ENCODE data around the gene UQCR11.
"Not testable (repeated sequence)": the region's sequence is repeated elsewhere in the genome, so short reads cannot be mapped to it uniquely, and the experiment has no call there.

Gene UQCR11

DNA sequence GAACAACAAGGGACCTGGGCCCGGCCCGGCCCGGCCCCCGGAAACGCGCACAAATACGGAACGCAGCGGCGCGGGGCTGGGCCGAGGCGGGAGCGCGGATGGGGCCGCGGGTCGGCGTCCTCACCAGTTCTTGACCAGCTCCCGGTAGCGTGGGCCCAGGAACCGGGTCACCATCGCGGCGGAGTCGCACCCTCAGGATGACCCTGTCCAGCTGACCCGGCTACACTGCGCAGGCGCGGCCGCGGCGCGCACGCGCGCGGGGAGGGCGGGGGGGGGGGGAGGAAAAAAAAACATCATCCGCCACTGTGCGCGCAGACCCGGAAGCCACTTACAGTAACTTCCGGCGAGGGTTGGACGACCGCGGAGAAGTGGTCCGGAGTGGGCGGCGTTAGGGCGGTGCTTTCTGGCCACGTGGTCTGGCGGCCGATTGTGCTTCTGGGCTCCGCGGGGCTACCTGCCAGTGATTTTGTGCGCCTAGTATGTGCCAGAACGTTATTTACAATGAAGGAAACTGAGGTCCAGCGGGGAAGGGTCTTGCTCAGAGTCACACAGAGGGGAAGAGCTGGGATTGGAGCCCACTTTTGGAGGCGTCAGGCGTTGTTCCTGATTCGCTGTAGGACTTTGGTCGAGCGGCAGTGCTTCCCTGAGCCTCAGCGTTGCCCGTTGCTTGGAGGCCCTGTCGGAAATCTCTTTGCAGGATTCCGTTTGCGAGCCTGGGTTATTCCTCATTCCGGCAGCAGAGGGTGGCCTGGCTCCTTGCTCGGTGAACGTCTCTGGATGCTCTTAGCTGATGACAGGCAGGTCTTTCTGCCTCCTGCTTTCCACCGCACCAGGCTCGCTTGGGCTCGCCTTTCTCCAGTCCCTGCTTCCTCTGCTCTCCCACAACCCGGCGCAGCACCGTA lies at the start of gene UQCR11:
UQCR11 (minus strand) TSS at position 227 of the 902 bp plus-strand sequence; CDS start at position 174, 53 bp downstream.
- peak; percentile 85 for DNase-seq (ENCODE audit: low read depth, low spot score)

DNA sequence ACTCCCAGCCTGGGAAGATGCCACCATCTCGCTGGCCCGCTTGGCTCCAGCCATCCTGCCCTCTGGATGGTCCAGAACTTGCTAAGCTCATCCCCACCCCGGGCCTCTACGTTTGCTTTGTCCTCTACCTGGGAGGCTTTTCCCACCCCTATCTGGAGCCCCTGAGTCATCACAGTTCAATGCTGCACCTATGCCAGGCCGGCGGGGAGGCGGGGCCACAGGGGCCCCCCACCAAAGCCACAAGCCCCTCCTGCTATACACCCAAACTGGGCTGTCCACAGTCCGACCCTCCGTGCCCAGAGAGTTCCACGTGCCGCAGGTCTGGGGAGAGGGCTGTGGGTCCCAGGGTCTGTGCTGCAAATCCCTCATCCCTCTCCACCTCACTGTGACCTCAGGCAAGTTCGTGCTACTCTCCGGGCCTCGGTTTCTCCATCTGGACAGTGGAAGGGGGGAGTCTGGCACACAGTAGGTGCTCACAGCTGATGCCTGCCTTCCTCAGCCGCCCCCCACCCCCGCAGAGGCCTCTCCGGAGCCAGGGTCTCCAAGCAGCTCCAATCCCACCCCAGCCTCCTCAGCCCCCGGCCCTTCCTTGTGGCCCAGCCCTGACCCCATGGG lies 49.0 kb upstream of the UQCR11 start:
- DNase-seq (ENCODE audit: low read depth, low spot score) = no peak

DNA sequence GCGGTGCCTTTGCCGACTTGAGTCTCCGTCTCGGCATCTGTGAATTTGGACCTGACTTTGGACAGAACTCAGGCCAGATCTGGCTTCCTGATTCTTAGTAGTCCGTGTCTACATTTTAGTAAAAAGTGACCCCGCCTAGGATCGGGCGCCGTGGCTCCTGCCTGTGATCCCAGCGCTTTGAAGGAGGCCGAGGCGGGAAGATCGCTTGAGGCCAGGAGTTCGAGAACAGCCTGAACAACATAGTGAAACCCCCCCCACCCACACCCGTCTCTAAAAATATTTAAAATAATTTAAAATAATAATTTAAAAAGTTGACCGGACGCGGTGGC lies 48.0 kb upstream of the UQCR11 start:
- DNase-seq (ENCODE audit: low read depth, low spot score) = no peak

DNA sequence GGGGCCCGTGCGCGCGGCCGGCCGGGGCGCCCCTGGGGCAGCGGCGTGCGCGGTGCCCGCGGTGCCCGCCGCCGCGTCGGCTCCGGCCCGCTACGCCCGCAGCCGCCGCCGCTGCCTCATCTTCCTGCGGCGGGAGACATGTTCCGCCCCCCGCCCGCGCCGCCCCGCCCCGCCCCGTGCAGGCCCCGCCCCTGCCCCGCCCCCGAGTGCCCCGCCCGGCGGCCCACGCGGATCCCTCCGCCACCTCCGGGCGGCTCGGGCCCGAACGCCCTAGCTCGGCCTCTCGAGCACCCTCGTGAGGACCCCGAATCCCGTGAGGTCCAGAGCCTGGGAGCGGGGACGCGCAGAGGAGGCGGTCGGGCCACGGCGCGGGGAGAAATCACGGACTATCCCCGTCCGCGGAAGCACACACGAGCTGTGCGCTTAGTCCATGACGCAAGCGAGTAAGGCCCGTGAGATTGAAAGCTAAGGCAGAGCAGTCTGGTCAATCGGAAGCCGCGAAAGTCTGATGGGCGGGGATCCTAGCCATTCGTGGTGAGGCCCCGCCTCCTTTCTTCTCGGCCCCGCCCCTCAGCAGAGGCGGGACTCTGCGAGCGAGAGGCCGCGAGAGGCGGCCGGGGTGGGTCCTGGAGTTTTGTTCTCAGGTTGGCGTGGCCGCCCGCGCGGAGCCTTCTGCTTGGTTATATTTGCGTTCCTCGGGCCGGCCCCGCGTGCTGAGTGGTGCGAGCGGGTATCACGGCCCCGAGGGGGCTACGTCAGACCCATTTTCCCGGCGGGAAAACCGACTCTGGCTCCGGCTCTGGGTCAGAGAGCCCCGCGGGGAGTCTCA lies 47.4 kb upstream of the UQCR11 start, which contains the start of gene TCF3:
TCF3 (minus strand) TSS at position 145 of the 829 bp plus-strand sequence. CDS start 2,367 bp downstream, outside the sequence.
- peak; percentile 98 for DNase-seq (ENCODE audit: low read depth, low spot score)

DNA sequence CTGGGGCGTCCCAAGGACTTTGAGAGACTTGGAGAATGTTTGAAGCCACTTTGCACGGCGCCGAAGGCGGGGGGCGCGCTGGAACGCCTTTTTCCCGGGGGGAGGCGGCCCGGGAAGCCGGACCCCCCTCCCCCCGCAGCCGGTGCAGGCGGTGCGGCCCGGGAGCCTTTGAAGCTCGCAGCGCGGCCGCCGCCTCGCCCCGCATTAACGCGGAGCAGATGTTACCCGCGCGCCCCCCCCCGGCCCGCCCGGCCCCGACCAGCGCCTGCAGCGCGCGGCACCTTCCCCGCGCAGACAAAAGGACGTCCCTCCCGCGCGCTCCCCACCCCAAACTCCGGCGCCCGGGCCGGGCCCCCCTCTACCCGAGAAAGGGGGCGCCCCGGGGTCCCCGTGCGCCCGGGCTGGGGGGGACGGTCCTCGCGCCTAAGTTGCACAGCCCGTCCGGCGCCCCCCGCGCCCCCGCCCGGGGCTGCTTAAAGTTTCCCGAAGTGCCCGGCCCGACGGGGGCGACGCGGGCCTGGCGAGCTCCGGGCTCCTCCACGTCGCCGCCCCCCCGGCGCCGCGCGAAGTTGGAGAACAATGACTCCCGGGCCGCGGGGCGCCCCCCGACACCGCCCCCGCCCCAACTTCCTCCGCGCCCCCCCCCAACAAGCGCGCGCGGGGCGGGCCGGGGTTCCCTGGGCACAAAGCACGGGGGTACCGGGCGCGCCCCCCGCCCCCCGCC lies 46.5 kb upstream of the UQCR11 start:
- no peak for DNase-seq (ENCODE audit: low read depth, low spot score)

DNA sequence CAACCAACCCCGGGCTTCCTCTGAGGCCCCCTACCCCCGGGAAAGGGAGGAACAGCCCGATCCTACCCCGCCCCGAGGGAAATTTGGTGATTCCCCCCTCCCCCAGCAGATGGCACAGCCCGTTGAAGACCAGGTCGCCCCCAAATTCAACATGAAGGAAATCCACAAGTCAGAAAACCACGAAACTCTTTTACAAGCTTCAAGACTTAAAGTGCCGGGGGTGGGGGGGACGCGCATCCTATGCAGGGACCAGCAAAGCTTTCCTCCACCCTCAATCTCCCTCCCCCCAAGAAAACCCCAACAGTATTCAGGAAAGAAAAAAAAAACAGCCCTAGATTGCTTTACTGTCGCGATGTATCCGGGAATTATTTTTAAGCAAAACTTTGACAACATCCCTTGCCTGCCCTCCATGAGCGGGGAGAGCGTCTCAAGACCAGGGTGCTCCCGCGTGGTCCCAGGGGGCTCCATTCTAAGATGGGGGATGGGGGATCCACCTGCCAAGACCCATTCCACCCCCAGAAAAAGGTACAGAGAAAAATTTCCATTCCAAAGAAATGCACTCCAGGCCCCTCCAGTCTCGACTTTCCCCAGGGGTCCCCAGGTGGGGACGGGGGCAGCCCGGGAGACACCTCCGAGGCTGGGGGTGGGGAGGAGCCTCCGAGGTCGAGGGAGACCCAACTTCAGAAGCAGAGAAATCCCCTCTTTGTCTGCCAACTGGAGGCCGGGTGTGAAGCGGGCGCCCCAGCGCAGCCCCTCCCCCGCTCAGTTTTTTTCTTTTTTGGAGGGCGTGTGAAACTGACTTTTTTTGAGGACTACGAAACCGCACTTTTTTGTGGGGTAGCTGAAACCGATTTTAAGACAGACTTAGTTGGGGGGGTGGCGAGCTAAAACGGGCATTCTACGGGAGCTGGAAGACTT lies 45.6 kb upstream of the UQCR11 start:
- DNase-seq (ENCODE audit: low read depth, low spot score) = no peak

DNA sequence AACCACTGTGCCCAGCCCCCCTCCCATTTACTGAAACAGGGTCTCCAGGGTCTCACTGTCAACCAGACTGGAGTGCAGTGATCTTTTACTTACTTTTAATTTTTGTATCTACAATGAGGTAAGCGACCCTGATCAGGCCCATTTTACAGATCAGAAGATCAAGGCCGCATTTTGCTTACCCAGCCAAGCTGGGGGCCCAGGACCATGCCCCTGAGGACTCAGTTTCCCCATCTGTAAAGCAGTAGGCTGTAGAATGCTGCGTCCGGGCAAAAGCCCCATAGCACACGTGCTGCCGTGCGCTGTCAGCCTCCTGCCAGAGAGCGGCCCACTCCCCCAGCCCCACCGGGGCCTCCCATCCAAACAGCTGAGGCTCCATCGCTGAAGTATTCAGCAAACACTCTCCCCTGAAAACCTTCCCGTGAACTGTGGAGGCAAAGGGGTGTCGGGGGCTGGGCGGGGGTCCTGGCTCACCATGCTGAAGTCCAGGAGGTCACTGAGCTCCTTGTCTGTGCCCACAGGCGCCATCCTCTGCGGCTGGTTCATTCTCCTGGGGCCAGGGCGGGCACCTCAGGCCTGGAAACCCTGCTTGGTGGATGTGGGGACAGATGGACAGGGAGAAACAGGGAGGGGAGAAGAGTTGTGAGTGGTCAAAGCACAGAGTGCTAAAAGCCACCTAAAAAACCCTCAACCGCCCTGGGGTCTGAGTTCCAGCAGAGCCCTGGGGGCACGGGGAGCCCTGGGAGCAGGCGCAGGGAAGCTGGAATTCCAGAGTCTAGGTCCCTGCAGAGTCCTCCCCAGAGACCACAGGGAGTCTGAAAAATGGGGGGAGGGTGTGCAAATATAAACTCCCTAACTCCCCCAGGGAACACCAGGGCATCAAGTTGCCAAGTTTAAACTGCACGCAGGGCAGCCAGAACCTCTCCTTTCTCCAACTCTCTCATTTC lies 44.7 kb upstream of the UQCR11 start:
- DNase-seq (ENCODE audit: low read depth, low spot score) = no peak

DNA sequence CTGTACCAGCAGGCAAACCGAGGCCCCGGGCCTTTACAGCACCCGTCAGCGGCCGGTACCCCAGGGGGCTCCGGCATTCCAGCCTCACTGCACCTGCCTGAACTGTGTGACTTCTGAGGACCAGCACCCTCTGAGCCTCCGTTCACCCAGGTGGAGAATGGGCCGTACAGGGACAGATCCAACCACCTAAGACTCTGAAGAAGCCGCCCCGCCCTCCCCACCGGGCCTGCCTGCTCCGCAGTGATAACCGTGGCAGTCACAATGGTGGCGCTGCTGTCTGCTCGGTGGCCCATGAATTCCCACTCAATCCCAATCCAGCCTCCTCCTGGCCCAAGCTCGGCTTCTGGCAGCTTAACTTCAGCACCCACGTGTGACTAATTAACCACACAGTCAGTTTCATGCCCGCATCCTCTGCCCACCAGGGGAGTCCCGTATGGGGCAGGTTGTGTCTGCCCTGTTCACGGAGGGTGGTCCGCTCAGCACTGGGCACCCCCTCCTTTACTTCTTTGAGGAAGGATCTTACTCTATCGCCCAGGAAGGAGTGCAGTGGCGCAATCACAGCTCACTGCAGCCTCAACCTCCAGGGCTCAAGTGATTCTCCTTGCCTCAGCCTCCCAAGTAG lies 43.8 kb upstream of the UQCR11 start:
- no peak for DNase-seq (ENCODE audit: low read depth, low spot score)

DNA sequence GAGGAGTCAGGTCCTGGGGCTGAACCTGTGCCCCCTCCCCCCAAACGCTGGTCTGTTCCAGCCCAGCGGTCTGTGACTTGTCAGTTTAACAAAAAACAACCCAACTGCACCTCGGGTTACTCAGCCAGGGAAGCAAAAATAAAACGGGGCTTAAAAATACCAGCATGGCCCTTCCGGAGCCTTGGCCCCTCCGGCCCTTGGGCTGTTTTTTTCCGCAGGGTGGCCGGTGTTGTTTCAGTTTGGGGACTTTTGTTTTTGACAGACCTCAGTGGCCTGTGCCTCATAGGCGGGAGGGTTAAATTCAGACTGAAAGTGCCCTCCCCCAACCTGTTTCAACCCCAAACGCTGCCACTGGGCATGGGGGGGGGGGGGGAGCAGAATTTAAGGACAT lies 43.2 kb upstream of the UQCR11 start:
- DNase-seq (ENCODE audit: low read depth, low spot score) = no peak

DNA sequence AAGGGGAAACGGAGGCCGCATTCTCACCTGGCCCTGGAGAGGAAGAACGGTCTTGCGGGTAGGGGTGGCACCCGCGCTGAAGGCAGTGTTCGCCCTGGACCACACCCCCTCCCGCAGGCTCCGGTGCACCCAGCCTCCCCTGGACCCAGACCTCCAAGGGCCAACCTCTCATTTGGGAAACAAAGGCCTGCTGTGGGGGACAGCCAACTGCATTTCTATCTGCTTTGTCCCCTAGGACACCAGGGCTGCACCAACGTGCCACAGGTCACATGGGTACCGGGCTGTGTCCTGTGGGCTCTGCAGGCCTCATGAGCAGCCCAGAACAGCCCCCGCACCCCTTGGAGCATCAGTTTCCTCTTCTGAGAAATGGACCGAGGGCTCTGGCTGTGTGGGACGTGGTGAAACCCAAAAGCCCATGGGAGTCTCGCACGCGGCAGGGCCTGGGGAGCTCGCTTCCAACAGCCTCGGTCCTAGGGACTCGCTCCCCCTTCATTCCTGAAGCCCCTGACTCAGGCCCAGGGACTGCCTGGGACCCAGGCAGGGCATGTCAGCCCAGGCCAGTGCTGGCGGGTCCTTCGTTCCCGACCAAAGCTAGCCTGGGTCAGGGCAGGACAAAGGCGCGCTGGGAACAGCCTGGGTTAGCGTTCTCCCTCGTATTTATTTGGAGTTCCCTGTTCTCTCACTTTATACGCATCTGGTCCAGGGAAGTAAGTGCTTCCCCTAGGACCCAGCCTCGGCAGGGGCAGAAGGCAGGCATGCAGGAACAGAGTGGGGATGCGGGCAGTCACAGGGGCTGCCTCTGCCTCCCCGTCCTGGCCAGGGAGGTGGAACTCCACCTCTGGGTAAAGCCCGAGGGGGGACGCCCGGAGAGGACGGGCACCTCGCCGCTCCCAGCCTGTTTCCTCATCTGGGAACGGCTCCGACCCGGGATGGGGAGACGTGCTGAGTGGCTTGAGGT lies 42.5 kb upstream of the UQCR11 start:
- no peak for DNase-seq (ENCODE audit: low read depth, low spot score)

DNA sequence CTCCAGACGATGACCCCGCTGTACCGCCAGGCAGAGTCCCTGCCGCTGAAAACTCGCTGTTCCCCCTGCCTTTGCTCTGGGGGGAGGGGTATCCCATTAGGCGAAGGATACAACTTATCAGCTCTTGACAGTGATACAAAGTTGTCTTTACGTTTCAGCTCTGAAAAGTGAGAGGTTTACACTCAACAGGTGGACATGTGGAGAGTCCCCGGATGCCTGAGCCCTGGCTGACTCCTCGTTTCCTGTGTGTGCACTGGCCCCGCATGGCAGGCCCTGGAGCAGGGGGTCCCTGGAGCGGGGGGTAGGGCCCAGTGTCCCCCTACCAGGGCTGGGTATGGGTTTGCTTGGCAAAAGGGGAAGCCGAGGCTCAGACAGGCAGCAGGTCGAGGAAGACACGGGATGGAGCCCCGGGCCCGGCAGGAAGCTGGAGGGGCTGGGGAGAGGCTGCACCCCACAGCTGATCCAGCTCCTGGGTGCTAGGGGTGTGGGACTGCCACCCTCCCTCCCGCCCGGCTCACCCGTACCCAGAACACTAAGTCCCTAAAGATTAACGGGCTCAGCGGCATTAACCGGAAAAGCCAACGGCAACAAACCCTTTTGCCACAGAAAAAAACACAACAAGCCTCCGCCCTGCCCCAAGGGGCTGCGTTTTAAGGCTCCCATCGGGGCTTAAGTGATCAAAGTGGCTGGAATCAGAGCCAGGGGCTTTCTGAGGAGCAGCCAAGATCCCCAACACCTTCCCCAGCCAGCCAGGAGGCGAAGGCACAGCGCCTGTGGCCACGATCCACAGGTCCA lies 41.6 kb upstream of the UQCR11 start:
- no peak for DNase-seq (ENCODE audit: low read depth, low spot score)

DNA sequence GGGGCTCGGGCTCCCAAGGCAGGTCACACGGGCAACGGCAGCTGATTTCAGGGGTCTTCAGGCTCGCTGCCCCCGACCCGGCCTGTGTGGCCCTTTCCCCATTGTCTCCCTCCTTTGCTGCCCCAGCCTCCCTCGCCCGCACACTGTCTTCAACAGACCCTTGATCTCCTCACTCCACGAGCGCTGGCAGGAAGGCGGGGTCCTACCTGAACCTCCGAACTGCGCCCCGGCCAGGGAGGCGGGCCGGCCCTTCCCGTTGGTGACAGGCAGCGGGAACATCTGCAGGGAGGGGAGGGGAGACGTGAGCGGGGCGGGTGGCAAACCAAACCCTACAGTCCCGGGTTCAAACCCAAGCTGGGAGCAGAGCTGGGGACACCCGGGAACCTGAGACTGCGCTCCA lies 40.9 kb upstream of the UQCR11 start:
- no peak for DNase-seq (ENCODE audit: low read depth, low spot score)

DNA sequence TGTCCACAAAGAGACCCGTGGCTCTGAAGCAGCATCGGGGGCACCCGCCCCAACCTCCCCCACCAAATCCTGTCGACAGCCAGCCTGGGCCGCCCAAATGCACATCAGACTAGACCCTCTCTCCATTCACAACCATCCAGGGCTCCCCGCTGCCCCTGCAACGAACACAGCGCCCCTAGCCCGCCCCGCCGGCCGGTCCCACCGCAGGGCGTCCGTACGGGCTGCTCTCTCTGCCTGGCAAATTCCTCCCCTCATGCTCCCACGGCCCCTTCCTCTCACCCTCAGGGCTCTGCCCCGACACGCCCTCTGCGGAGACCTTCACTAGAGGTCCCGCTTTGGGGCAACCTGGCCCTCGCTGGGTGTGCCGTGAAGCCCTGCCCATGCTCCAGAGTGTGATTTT lies 40.0 kb upstream of the UQCR11 start:
- no peak for DNase-seq (ENCODE audit: low read depth, low spot score)

DNA sequence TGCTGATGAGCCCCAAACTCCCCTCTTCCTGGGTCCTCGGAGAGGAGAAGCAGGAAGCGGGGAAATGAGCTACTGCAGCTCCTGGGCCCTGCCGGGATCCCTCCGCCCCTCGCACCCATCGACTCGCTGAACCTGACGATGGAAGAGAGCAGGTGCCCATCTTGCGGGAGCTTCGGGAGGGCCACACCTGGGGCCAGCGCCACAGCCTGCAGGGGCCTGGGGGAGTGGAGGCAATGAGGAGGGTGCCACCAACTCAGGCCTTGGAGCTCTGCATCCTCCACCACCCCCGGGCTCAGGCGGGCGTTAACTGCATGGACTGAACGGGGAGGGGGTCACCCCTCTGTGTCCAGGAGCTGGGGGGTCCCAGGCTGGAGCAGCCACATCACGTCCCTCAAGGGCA lies 38.8 kb upstream of the UQCR11 start:
- no peak for DNase-seq (ENCODE audit: low read depth, low spot score)

DNA sequence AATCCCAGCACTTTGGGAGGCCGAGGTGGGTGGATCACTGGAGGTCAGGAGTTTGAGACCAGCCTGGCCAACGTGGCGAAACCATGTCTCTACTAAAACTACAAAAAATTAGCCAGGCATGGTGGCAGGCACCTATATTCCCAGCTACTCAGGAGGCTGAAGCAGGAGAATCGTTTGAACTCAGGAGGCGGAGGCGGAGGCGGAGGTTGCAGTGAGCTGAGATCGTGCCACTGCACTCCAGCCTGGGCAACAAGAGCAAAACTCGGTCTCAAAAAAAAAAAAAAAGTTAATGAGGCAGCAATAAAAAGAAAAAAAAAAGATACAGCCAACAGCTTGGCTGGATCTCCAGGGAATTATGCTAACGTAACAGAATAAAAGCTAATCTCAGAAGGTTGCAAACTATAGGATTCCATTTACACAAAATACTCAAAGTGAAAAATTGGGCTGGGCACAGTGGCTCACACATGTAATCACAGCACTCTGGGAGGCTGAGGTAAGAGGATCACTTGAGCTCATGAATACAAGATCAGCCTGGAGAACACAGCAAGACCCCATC lies 35.7 kb upstream of the UQCR11 start:
- DNase-seq (ENCODE audit: low read depth, low spot score) = not testable (repeated sequence)
